Fibroblast of lung (primary cell): ENCODE data around the gene SGCE. TPM values are rescaled to one million over a fixed set of nuclear protein-coding genes. Genes with fewer than 3 reads are reported as not detected.

Experiments
- DNase-seq, 2 donors: peaks; one replicate each; pipeline versions ENCODE4 v3.0.0 to v3.0.0-alpha.2; 2010; ENCODE audit warnings: low read depth in 2 of 2
- H2AFZ ChIP-seq: 2 replicates; pipeline ENCODE4 v1.5.1; 2012; ENCODE audit warnings: low read length, control low read depth, inconsistent platforms
- H3K27ac ChIP-seq: 2 replicates; pipeline ENCODE4 v1.5.1; 2011; ENCODE audit warnings: low read length, control low read depth; ENCODE audit not compliant: insufficient read depth
- H3K27me3 ChIP-seq: 2 replicates; pipeline ENCODE4 v1.5.1; 2011; ENCODE audit warnings: mild to moderate bottlenecking, low read length; ENCODE audit not compliant: control insufficient read depth, insufficient read depth
- H3K36me3 ChIP-seq: 2 replicates; pipeline ENCODE4 v1.5.1; 2011; ENCODE audit warnings: low read length; ENCODE audit not compliant: control insufficient read depth, insufficient read depth
- H3K4me1 ChIP-seq: 2 replicates; pipeline ENCODE4 v1.5.1; 2011; ENCODE audit warnings: low read length; ENCODE audit not compliant: control insufficient read depth, insufficient read depth; ENCODE audit errors: extremely low read depth
- H3K4me2 ChIP-seq: 2 replicates; pipeline ENCODE4 v1.5.1; 2011; ENCODE audit warnings: low read length, control low read depth; ENCODE audit not compliant: insufficient read depth; ENCODE audit errors: extremely low read depth
- H3K4me3 ChIP-seq, 4 experiments: fragments of 200-600 bp in 1 of 4; sonication (generic) in 1 of 4; replicated peaks in 1 of 4; 2 replicates each; pipeline ENCODE4 v1.5.1; 2011 to 2016; ENCODE audit warnings: low read length in 4 of 4, low read depth in 3 of 4, mild to moderate bottlenecking in 3 of 4, control low read depth in 2 of 4, inconsistent platforms in 1 of 4, mixed read lengths in 1 of 4; ENCODE audit not compliant: insufficient read depth in 1 of 4; ENCODE audit errors: control extremely low read depth in 1 of 4
- H3K79me2 ChIP-seq: 2 replicates; pipeline ENCODE4 v1.5.1; 2012; ENCODE audit warnings: mild to moderate bottlenecking, low read length, inconsistent platforms; ENCODE audit not compliant: control insufficient read depth, insufficient read depth
- H3K9ac ChIP-seq: 2 replicates; pipeline ENCODE4 v1.5.1; 2011; ENCODE audit warnings: mild to moderate bottlenecking, low read length, control low read depth; ENCODE audit not compliant: insufficient read depth
- H3K9me3 ChIP-seq: 2 replicates; pipeline ENCODE4 v1.5.1; 2012; ENCODE audit warnings: low read depth, low read length; ENCODE audit not compliant: control insufficient read depth, insufficient read depth
- H4K20me1 ChIP-seq: 2 replicates; pipeline ENCODE4 v1.5.1; 2011; ENCODE audit warnings: low read length; ENCODE audit not compliant: control insufficient read depth, insufficient read depth; ENCODE audit errors: extremely low read depth
- EZH2 ChIP-seq: IDR thresholded peaks from 2 replicates; pipeline ENCODE4 v1.5.1; 2012; ENCODE audit warnings: low read length, control low read depth, mild to moderate bottlenecking; ENCODE audit errors: missing control alignments
- polyA plus RNA-seq, 2 donors: library from polyadenylated mRNA; depleted of rRNA in 1 of 2; stranded (reverse) in 1 of 2; unstranded in 1 of 2; fragments of >200 nt; gene quantifications; 2 replicates each; pipeline ENCODE4 v1.2.1, GENCODE V29; 2011 to 2012; ENCODE audit warnings: missing spikeins in 1 of 2
- total RNA-seq: library from RNA; depleted of rRNA; stranded (reverse); fragments of >200 nt; gene quantifications from 2 replicates; pipeline ENCODE4 v1.2.1, GENCODE V29; 2014
- TF ChIP-seq, protein P1 (sequence below), 2 donors: IDR thresholded peaks in 1 of 2; conservative IDR thresholded peaks in 1 of 2; 1 replicate in 1 of 2; 2 replicates in 1 of 2; pipeline ENCODE4 v1.5.1; 2011 to 2012; ENCODE audit warnings: low read length in 2 of 2, control low read depth in 1 of 2, inconsistent platforms in 1 of 2, low read depth in 1 of 2, mild to moderate bottlenecking in 1 of 2

Gene SGCE
- total and polyA plus RNA-seq, 2 donors (not counting 1 experiment from before 2014, with no cell fraction given) = 106 to 184 TPM

DNA sequence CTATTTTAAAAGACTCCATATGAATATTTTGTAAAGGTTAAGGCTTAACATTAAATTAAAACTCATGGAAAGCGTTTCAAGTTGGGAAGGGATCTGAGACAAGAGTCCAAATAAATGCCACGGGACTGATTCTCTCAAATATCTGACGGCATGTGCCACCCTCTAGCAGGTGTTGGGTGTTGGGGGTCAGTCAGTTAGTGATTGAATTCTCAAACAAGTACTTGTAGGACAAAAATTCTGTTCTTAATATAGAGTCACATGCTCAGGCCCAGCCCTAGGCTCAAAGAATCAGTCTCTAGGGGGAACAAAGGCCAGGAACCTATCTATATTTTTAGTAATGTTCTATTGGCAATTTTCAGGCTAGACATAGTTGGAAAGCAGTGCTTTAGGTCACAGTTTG is 39.1 kb downstream of the SGCE start:
- Histone ChIP-seq H2AFZ (no peak overlapping the region), H3K27ac (no peak overlapping the region), H3K4me1 (peaks cover 8% of the 10 kb centered on the region), H3K9me3 (no peaks in the 10 kb centered on the region), H3K27me3 (no peaks in the 10 kb centered on the region), H3K79me2 (no peaks in the 10 kb centered on the region), H4K20me1 (no peaks in the 10 kb centered on the region), H3K4me3 (no peak overlapping the region), H3K4me2 (no peak overlapping the region), H3K9ac (no peak overlapping the region), H3K36me3 (peaks cover 2% of the 10 kb centered on the region)
- no peak for TF ChIP-seq EZH2
- TF ChIP-seq, protein P1, sequence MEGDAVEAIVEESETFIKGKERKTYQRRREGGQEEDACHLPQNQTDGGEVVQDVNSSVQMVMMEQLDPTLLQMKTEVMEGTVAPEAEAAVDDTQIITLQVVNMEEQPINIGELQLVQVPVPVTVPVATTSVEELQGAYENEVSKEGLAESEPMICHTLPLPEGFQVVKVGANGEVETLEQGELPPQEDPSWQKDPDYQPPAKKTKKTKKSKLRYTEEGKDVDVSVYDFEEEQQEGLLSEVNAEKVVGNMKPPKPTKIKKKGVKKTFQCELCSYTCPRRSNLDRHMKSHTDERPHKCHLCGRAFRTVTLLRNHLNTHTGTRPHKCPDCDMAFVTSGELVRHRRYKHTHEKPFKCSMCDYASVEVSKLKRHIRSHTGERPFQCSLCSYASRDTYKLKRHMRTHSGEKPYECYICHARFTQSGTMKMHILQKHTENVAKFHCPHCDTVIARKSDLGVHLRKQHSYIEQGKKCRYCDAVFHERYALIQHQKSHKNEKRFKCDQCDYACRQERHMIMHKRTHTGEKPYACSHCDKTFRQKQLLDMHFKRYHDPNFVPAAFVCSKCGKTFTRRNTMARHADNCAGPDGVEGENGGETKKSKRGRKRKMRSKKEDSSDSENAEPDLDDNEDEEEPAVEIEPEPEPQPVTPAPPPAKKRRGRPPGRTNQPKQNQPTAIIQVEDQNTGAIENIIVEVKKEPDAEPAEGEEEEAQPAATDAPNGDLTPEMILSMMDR (conservative IDR thresholded peaks at IDR 0.05 in 1 of 2, IDR thresholded peaks at IDR 0.05 in 1 of 2; ENCODE audit: low read depth in 1 of 2, low read length in 2 of 2) = no peak
- no peak for DNase-seq

DNA sequence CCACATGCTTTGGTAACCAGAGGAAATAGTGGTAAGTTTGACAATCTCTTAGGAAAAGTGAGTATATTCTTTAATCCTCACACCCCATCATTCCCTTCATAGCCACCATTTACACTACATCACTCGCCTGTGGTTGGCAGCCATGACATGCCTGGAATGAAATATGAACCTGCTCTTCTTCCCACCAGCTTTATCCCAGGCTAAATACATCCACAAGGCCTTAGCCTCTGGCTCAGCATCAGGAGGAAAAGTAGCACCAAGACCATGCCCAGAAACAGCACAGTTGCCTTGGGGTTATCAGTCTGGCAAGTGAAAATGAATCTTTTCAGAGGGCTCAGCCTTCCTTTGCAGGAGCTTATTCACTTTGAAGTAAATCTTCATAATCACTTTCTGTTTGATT is 40.3 kb downstream of the SGCE start:
- no peak overlapping the region for H3K27ac ChIP-seq
- no peak overlapping the region for H3K9ac ChIP-seq
- no peaks in the 10 kb centered on the region for H3K4me1 ChIP-seq
- no peak for TF ChIP-seq EZH2
- TF ChIP-seq, protein P1 (conservative IDR thresholded peaks at IDR 0.05 in 1 of 2, IDR thresholded peaks at IDR 0.05 in 1 of 2; ENCODE audit: low read depth in 1 of 2, low read length in 2 of 2) = no peak
- no peak overlapping the region for H3K4me2 ChIP-seq
- H3K36me3 ChIP-seq = no peaks in the 10 kb centered on the region
- no peaks in the 10 kb centered on the region for H4K20me1 ChIP-seq
- no peak overlapping the region for H3K4me3 ChIP-seq
- H2AFZ ChIP-seq = no peak overlapping the region
- DNase-seq = no peak
- no peaks in the 10 kb centered on the region for H3K27me3 ChIP-seq
- no peaks in the 10 kb centered on the region for H3K79me2 ChIP-seq
- H3K9me3 ChIP-seq = no peaks in the 10 kb centered on the region

DNA sequence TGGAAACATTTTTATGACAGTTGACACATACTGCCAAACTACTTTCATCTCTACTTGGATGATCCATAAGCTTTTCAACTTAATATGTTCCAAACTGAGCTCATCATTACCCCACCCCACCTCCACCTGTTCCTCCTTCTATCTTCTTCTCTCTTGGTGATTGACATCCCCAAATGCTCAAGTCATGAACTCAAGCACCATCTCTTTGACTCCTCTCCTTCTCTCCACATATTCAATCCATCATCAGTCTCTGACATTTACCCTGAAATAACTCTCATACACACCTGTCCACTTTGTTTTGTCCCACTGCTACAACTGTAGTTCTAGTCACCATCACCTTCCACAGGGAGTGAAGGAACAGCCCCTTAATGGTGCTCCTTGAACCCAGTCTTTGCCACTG is 43.3 kb downstream of the SGCE start:
- Histone ChIP-seq H2AFZ (no peak overlapping the region), H3K27ac (no peak overlapping the region), H3K9me3 (no peaks in the 10 kb centered on the region), H3K36me3 (no peaks in the 10 kb centered on the region), H3K4me1 (no peaks in the 10 kb centered on the region), H3K4me3 (no peak overlapping the region), H3K4me2 (no peak overlapping the region), H3K27me3 (no peaks in the 10 kb centered on the region), H3K9ac (no peak overlapping the region), H4K20me1 (no peaks in the 10 kb centered on the region), H3K79me2 (no peaks in the 10 kb centered on the region)
- TF ChIP-seq EZH2 = no peak
- TF ChIP-seq, protein P1 (conservative IDR thresholded peaks at IDR 0.05 in 1 of 2, IDR thresholded peaks at IDR 0.05 in 1 of 2; ENCODE audit: low read depth in 1 of 2, low read length in 2 of 2) = no peak
- no peak for DNase-seq
